ENCODE results near the gene FARS2.
A peak's percentile ranks its signal among the peaks of the same experiment; 100 is the strongest.

Gene FARS2

DNA sequence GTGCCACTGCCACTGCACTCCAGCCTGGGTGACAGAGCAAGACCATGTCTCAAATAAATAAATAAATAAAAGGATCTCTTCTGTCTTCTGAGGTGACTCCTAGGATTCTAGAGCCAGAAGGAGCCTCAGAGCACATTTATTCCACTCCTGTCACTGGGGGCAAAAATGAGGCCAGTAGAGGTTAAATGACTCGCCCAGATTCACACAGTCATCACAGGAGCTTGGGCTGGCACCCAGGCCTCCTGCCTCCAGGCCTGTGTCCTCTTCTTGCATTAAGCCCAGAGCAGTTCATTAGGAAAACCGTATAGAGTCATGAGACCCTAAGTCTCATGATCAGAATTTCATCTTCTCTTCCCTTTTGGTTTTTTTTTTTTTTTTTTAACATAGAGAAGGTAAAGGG, 502.1 kb downstream of the FARS2 start:
- TF ChIP-seq Cebpa-rat (IDR thresholded peaks at IDR 0.05): no peak
- peak overlapping the region; percentile 75 for H3K9ac ChIP-seq
- peaks cover 19% of the 10 kb centered on the region for H3K36me3 ChIP-seq
- H3K4me2 ChIP-seq: peak overlapping the region; percentile 93
- no peaks in the 10 kb centered on the region for H4K20me1 ChIP-seq
- peak overlapping the region; percentile 93 for H3K27ac ChIP-seq
- no peak overlapping the region; the same call in 1 of the 2 replicates for H3K4me3 ChIP-seq
- H3K9me3 ChIP-seq: peaks cover 44% of the 10 kb centered on the region
- no peaks in the 10 kb centered on the region for H3K27me3 ChIP-seq
- H3K4me1 ChIP-seq: peaks cover 61% of the 10 kb centered on the region

DNA sequence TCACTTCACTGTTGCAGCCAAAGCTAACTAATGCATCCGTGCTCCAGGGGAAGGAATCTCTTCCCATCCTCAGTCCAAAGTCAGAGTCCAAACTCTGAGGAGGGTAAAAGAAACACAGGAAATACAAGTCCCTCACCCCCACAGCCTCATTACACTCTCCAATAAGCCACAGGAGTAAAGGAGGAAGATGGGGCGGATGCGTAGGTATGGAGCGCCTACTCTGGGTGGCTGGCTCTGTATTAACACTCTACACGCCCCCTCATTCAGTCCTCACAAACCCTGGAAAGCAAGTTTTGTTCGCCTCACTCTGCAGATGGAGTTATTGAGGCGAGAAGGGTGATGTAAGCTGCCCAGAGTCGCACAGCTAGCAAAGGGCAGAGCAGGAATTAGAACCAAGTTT, 502.6 kb downstream of the FARS2 start:
- peaks cover 19% of the 10 kb centered on the region for H3K36me3 ChIP-seq
- peak overlapping the region; percentile 75 for H3K9ac ChIP-seq
- H3K4me1 ChIP-seq: peaks cover 61% of the 10 kb centered on the region
- H3K27me3 ChIP-seq: no peaks in the 10 kb centered on the region
- H3K4me3 ChIP-seq: peak overlapping the region; percentile 46; the same call in 1 of the 2 replicates
- peak overlapping the region; percentile 93 for H3K4me2 ChIP-seq
- H3K9me3 ChIP-seq: peaks cover 44% of the 10 kb centered on the region
- H3K27ac ChIP-seq: peak overlapping the region; percentile 93
- TF ChIP-seq Cebpa-rat (IDR thresholded peaks at IDR 0.05): no peak
- no peaks in the 10 kb centered on the region for H4K20me1 ChIP-seq

GRCh38 chr6:5764401-5764955, 503.2 kb downstream of the FARS2 start:
- Histone ChIP-seq H3K4me3 (peak overlapping the region; percentile 46; the same call in 1 of the 2 replicates), H4K20me1 (no peaks in the 10 kb centered on the region), H3K9ac (peak overlapping the region; percentile 75; the same call in 1 of the 2 replicates), H3K27ac (peak overlapping the region; percentile 93), H3K27me3 (no peaks in the 10 kb centered on the region), H3K4me1 (peaks cover 65% of the 10 kb centered on the region), H3K36me3 (peaks cover 18% of the 10 kb centered on the region), H3K9me3 (peaks cover 44% of the 10 kb centered on the region), H3K4me2 (peak overlapping the region; percentile 93)
- 0 out of 2 replicates have a peak, but pooled peaks have one; percentile 33 for TF ChIP-seq Cebpa-rat (IDR thresholded peaks at IDR 0.05)

DNA sequence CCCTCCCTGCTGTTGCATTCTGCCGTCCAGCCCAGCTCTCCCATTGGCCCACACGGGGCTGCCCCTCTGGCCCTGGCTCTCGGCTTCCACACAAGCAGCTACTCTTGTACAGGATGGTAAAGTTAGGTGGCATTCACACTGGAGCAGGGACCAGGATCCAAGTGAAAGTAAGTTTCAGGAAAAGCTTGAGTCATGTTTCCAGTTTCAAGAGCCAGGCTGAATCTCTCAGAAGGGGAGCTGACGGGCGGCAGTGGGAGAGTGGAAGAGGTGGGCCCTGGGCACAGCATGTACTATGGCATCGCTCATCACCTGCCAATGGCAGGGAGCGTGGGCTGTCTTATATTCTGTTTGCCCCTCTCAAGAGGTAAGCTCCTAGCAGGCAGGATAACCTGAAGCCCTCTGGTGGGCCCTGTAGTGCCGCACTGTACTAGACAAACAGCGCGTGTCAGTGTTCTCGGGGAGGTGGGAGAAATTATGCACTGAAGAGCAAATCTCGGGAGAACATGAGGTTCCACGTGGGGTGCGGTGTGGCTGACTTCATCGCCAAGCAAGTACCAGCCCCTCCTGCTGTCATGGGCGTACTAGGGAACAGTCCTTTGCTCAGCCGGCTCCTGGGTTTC, 503.9 kb downstream of the FARS2 start:
- TF ChIP-seq Cebpa-rat (IDR thresholded peaks at IDR 0.05): no peak
- H4K20me1 ChIP-seq: no peaks in the 10 kb centered on the region
- H3K9ac ChIP-seq: peak overlapping the region; percentile 75; the same call in 1 of the 2 replicates
- H3K4me1 ChIP-seq: peaks cover 73% of the 10 kb centered on the region
- H3K9me3 ChIP-seq: peaks cover 37% of the 10 kb centered on the region
- peak overlapping the region; percentile 93 for H3K27ac ChIP-seq
- H3K4me2 ChIP-seq: peak overlapping the region; percentile 93
- no peaks in the 10 kb centered on the region for H3K27me3 ChIP-seq
- H3K4me3 ChIP-seq: no peak overlapping the region
- H3K36me3 ChIP-seq: peaks cover 12% of the 10 kb centered on the region

DNA sequence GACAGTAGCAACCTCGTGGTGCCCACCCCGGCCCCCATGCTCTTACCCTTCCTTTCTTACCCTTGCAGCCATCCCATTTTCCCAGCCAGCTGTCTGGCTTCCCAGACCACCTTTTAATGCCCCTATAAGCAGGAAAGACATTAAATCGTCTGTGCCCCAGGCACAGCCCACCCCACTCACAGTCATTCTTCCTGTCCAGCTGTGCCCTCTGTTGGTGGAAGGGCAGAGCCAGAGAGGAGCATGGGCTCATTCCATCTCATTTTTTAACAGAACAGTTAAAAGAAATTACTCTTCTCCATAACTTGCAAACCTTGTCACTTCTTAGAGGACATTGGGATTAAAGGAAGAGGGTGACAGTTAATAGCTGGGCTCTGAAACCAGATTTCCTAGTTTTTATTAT, 504.9 kb downstream of the FARS2 start:
- peaks cover 14% of the 10 kb centered on the region; the same call in 1 of the 2 replicates for H3K36me3 ChIP-seq
- no peak for TF ChIP-seq Cebpa-rat (IDR thresholded peaks at IDR 0.05)
- H3K4me2 ChIP-seq: peak overlapping the region; percentile 93
- H3K4me3 ChIP-seq: no peak overlapping the region
- peaks cover 28% of the 10 kb centered on the region for H3K9me3 ChIP-seq
- peaks cover 75% of the 10 kb centered on the region for H3K4me1 ChIP-seq
- H3K9ac ChIP-seq: no peak overlapping the region
- H4K20me1 ChIP-seq: no peaks in the 10 kb centered on the region
- peak overlapping the region; percentile 93; the same call in 1 of the 2 replicates for H3K27ac ChIP-seq
- H3K27me3 ChIP-seq: no peaks in the 10 kb centered on the region

DNA sequence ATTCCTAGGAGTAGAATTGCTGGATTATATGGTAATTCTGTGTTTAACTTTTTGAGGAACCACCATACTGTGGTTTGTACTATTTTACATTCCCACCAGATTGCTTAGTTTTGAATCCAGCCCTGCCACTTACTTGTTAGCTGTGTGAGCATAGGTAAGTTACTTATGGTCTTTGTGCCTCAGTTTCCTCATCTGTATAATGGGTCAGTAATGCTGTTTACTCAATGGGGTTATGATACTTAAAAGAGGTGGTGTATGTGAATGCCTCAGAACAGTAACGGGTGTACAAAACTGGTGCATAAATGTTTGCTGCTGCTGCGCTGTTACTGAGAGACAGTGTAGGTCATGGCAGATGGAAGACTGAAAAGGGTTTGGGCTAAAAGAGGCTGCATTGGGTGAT, 506.2 kb downstream of the FARS2 start:
- Histone ChIP-seq H3K4me2 (no peak overlapping the region), H3K9me3 (peaks cover 28% of the 10 kb centered on the region), H3K9ac (no peak overlapping the region), H3K36me3 (peaks cover 16% of the 10 kb centered on the region; the same call in 1 of the 2 replicates), H3K27ac (no peak overlapping the region), H3K4me3 (no peak overlapping the region; the same call in 1 of the 2 replicates), H3K4me1 (peaks cover 75% of the 10 kb centered on the region), H4K20me1 (no peaks in the 10 kb centered on the region), H3K27me3 (no peaks in the 10 kb centered on the region)
- no peak for TF ChIP-seq Cebpa-rat (IDR thresholded peaks at IDR 0.05)

- H3K4me3 ChIP-seq: no peak overlapping the region
- peaks cover 36% of the 10 kb centered on the region for H3K36me3 ChIP-seq
- H3K27me3 ChIP-seq: no peaks in the 10 kb centered on the region
- H4K20me1 ChIP-seq: no peaks in the 10 kb centered on the region
- peaks cover 68% of the 10 kb centered on the region for H3K4me1 ChIP-seq
- no peak for TF ChIP-seq Cebpa-rat (IDR thresholded peaks at IDR 0.05)
- no peak overlapping the region for H3K9ac ChIP-seq
- H3K4me2 ChIP-seq: peak overlapping the region; percentile 41
- H3K9me3 ChIP-seq: peaks cover 28% of the 10 kb centered on the region
- 0 out of 2 replicates have a peak overlapping the region, but pooled peaks have one; percentile 5 for H3K27ac ChIP-seq
These were observed 509.9 kb downstream of the FARS2 start for GRCh38 chr6:5771211-5771610.

DNA sequence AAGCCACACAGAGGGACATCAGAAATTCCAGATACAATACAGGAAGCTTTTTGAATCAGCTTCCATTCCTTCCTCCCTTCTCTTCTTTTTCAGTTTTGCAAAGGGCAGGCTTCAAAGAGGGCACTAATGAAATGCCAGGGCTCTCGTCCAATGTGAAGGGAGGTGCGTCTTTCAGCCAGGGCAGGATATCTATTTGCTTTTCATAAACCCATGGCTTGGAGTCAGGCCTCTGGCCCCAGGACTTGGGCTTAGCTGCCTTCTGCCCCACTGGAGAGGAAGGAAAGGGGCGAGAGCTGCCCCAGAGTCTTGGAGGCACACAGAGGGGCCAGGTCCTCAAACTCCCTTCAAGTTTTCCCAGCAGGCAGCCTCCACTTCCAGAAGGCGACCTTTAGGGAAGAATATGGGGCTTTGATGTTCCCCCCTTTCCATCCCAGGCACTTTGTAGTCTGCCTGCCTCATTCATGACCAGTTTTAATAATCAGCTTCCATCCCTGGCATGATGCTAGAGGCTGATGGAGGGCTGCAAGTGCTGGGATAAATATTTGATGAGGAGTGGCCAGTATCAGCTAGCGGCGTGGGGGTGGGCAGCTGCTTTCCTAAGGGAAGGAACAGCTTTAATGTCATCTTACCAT, 510.6 kb downstream of the FARS2 start:
- no peaks in the 10 kb centered on the region for H4K20me1 ChIP-seq
- peaks cover 25% of the 10 kb centered on the region for H3K9me3 ChIP-seq
- peaks cover 71% of the 10 kb centered on the region for H3K4me1 ChIP-seq
- H3K36me3 ChIP-seq: peaks cover 36% of the 10 kb centered on the region
- TF ChIP-seq Cebpa-rat (IDR thresholded peaks at IDR 0.05): no peak
- 0 out of 2 replicates have a peak overlapping the region, but pooled peaks have one; percentile 1 for H3K4me2 ChIP-seq
- H3K27me3 ChIP-seq: no peaks in the 10 kb centered on the region
- peak overlapping the region; percentile 60; the same call in 1 of the 2 replicates for H3K27ac ChIP-seq
- no peak overlapping the region for H3K9ac ChIP-seq
- H3K4me3 ChIP-seq: no peak overlapping the region

- peak overlapping the region; percentile 41 for H3K4me2 ChIP-seq
These were observed 511.3 kb downstream of the FARS2 start for GRCh38 chr6:5772408-5773120.

More at GRCh38 chr6:5772408-5773120, 511.3 kb downstream of the FARS2 start:
- Histone ChIP-seq H3K27me3 (no peaks in the 10 kb centered on the region), H3K9me3 (peaks cover 19% of the 10 kb centered on the region), H3K4me1 (peaks cover 78% of the 10 kb centered on the region), H3K4me3 (no peak overlapping the region), H3K36me3 (peaks cover 34% of the 10 kb centered on the region), H4K20me1 (no peaks in the 10 kb centered on the region), H3K9ac (no peak overlapping the region), H3K27ac (peak overlapping the region; percentile 60)
- TF ChIP-seq Cebpa-rat (IDR thresholded peaks at IDR 0.05): no peak

All from BLaER1 (cell line).